HepG2 (cell line): ENCODE results near the gene TTC23. TPM values are rescaled to one million over a fixed set of nuclear protein-coding genes. Genes with fewer than 3 reads are reported as not detected.

Experiments used
- KLF13 ChIP-seq: sonication (generic); formaldehyde crosslinking; IDR thresholded peaks from 2 replicates; pipeline ENCODE4 v1.4.0; 2020; ENCODE audit warnings: mild to moderate bottlenecking, missing genetic modification reagents
- SMC3 ChIP-seq: IDR thresholded peaks from 2 replicates; pipeline ENCODE4 v1.6.1; 2011; ENCODE audit warnings: low read length, improper control_type of control experiment
- SNAPC4 ChIP-seq: sonication (generic); formaldehyde crosslinking; IDR thresholded peaks from 2 replicates; pipeline ENCODE4 v1.4.0; 2020; ENCODE audit warnings: mild to moderate bottlenecking, missing genetic modification reagents
- ZNF276 ChIP-seq: sonication (generic); formaldehyde crosslinking; IDR thresholded peaks from 2 replicates; pipeline ENCODE4 v1.4.0; 2020; ENCODE audit warnings: mild to moderate bottlenecking, low read depth, missing genetic modification reagents
- ZNF724P ChIP-seq: sonication (generic); formaldehyde crosslinking; IDR thresholded peaks from 2 replicates; pipeline ENCODE4 v1.8.0; 2022; ENCODE audit warnings: missing genetic modification reagents, borderline replicate concordance
- polyA plus RNA-seq, 8 experiments: library from polyadenylated mRNA; depleted of rRNA in 3 of 8; stranded (reverse) in 7 of 8; unstranded in 1 of 8; fragments of >200 nt; fragmentation: Illumina TruSeq in 4 of 8; extraction: Trizol in 4 of 8; gene quantifications; 2 replicates each; pipeline versions ENCODE4 v1.2.1 to v1.2.3, GENCODE V29; 2011 to 2016; ENCODE audit warnings: low read depth in 4 of 8, missing spikeins in 1 of 8, mixed read lengths in 1 of 8; ENCODE audit not compliant: insufficient read depth in 1 of 8
- total RNA-seq, 5 experiments: library from RNA; depleted of rRNA; stranded (reverse); fragments of >200 nt; fragmentation: Illumina TruSeq; extraction: Trizol; gene quantifications; 2 replicates each; pipeline ENCODE4 v1.2.3, GENCODE V29; 2016; ENCODE audit warnings: low read depth in 1 of 5

The TTC23 gene
- total and polyA plus RNA-seq, 2 of the 13 experiments (the other 11 are each of a cell fraction or from before 2014, with no cell fraction given): 1.6 to 11.7 TPM

- no peak for TF ChIP-seq SNAPC4 (CRISPR knock-in tag)
- TF ChIP-seq KLF13 (CRISPR knock-in tag): no peak
- TF ChIP-seq ZNF724P: no peak
- no peak for TF ChIP-seq SMC3
- TF ChIP-seq ZNF276 (CRISPR knock-in tag): 0 out of 2 replicates have a peak, but pooled peaks have one; percentile 37
These were observed 118.5 kb downstream of the TTC23 start (continued) for GRCh38 chr15:99130765-99131440.
